H1 (cell line): Measurements from ENCODE around the gene ELMO3. TPM values are rescaled to one million over a fixed set of nuclear protein-coding genes. Genes with fewer than 3 reads are reported as not detected.
A peak's percentile ranks its signal among the peaks of the same experiment; 100 is the strongest.

Experiments
- ASH2L ChIP-seq: fragments of 200-600, 300-600 bp; sonication (generic); IDR thresholded peaks from one replicate; pipeline ENCODE4 v1.7.1; 2017; ENCODE audit warnings: low read length
- CREB1 ChIP-seq: IDR thresholded peaks from 2 replicates; pipeline ENCODE4 v1.6.1; 2012; ENCODE audit warnings: inconsistent platforms
- FOSL1 ChIP-seq: IDR thresholded peaks from 2 replicates; pipeline ENCODE4 v1.6.1; 2011; ENCODE audit warnings: mild to moderate bottlenecking, low read depth, low read length, moderate library complexity; ENCODE audit not compliant: insufficient read depth
- KDM4A ChIP-seq: IDR thresholded peaks from one replicate; pipeline ENCODE4 v1.7.1; 2012; ENCODE audit warnings: low read depth, mild to moderate bottlenecking, moderate library complexity, low read length, inconsistent platforms; ENCODE audit not compliant: severe bottlenecking
- MAX ChIP-seq: IDR thresholded peaks from 2 replicates; pipeline ENCODE4 v1.6.1; 2012; ENCODE audit warnings: inconsistent platforms
- NANOG ChIP-seq: IDR thresholded peaks from 2 replicates; pipeline ENCODE4 v1.6.1; 2011; ENCODE audit warnings: low read length, low read depth, mild to moderate bottlenecking, inconsistent platforms; ENCODE audit not compliant: insufficient read depth, poor library complexity, severe bottlenecking
- PHF8 ChIP-seq: fragments of 200-600 bp; sonication (generic); conservative IDR thresholded peaks from 2 replicates; pipeline ENCODE4 v1.7.1; 2012; ENCODE audit warnings: low read depth, mild to moderate bottlenecking, inconsistent platforms, low read length, moderate library complexity
- POLR2A ChIP-seq, 2 experiments: IDR thresholded peaks; 1 replicate in 1 of 2; 2 replicates in 1 of 2; pipeline ENCODE4 v1.6.1; 2011; ENCODE audit warnings: low read depth in 2 of 2, low read length in 2 of 2, mild to moderate bottlenecking in 2 of 2; ENCODE audit errors: control extremely low read depth in 1 of 2
- POLR2AphosphoS5 ChIP-seq: IDR thresholded peaks from 2 replicates; pipeline ENCODE4 v1.6.1; 2011; ENCODE audit warnings: low read depth, low read length
- POU5F1 ChIP-seq: IDR thresholded peaks from 2 replicates; pipeline ENCODE4 v1.6.1; 2011; ENCODE audit warnings: low read depth, mild to moderate bottlenecking, low read length, moderate library complexity
- RAD21 ChIP-seq, 2 experiments: IDR thresholded peaks in 1 of 2; conservative IDR thresholded peaks in 1 of 2; 2 replicates each; pipeline ENCODE4 v1.6.1; 2011; ENCODE audit warnings: low read depth in 2 of 2, low read length in 2 of 2, improper control_type of control experiment in 1 of 2, inconsistent platforms in 1 of 2, mild to moderate bottlenecking in 1 of 2, moderate library complexity in 1 of 2
- RBBP5 ChIP-seq: IDR thresholded peaks from 2 replicates; pipeline ENCODE4 v1.7.1; 2012; ENCODE audit warnings: low read depth, mild to moderate bottlenecking, inconsistent platforms, low read length, moderate library complexity, borderline replicate concordance
- SIN3A ChIP-seq, 2 experiments: IDR thresholded peaks in 1 of 2; conservative IDR thresholded peaks in 1 of 2; 2 replicates each; pipeline ENCODE4 v1.6.1; 2011 to 2012; ENCODE audit warnings: low read length in 2 of 2, improper control_type of control experiment in 1 of 2, low read depth in 1 of 2, mild to moderate bottlenecking in 1 of 2
- SP1 ChIP-seq: IDR thresholded peaks from 2 replicates; pipeline ENCODE4 v1.6.1; 2011; ENCODE audit warnings: low read depth, low read length
- TAF1 ChIP-seq: IDR thresholded peaks from 2 replicates; pipeline ENCODE4 v1.6.1; 2011; ENCODE audit warnings: mild to moderate bottlenecking, low read depth, low read length
- TBP ChIP-seq: IDR thresholded peaks from 2 replicates; pipeline ENCODE4 v1.6.1; 2011; ENCODE audit warnings: low read depth, low read length, improper control_type of control experiment
- TCF12 ChIP-seq: IDR thresholded peaks from 2 replicates; pipeline ENCODE4 v1.6.1; 2011; ENCODE audit warnings: low read depth, mild to moderate bottlenecking, low read length
- USF2 ChIP-seq: IDR thresholded peaks from 2 replicates; pipeline ENCODE4 v1.6.1; 2011; ENCODE audit warnings: low read length, improper control_type of control experiment
- YY1 ChIP-seq: IDR thresholded peaks from 2 replicates; pipeline ENCODE4 v1.6.1; 2011; ENCODE audit warnings: low read depth, mild to moderate bottlenecking, low read length
- ZNF274 ChIP-seq: IDR thresholded peaks from 2 replicates; pipeline ENCODE4 v1.7.0; 2012; ENCODE audit warnings: low read length, borderline replicate concordance; ENCODE audit errors: extremely low read depth
- polyA plus RNA-seq, 7 experiments: library from polyadenylated mRNA; depleted of rRNA in 3 of 7; stranded (reverse) in 5 of 7; unstranded in 2 of 7; fragments of >200 nt in 5 of 7; fragments of 200-250 nt in 2 of 7; gene quantifications; 1 replicate in 5 of 7; 2 replicates in 1 of 7; 4 replicates in 1 of 7; pipeline versions ENCODE4 v1.2.1 to v1.2.3, GENCODE V29; 2011 to 2013; ENCODE audit warnings: missing spikeins in 2 of 7, mixed read lengths in 2 of 7
- total RNA-seq: library from RNA; stranded (reverse); fragmentation: NEBNext Ultra II Directional; extraction: Animal tissue kit (Norgen Biotek cat#: 25700); gene quantifications from 2 replicates; pipeline ENCODE4 v1.2.1, GENCODE V29; 2021

Gene ELMO3
- total and polyA plus RNA-seq, 2 of the 8 experiments (the other 6 are each of a cell fraction or from before 2014, with no cell fraction given): 9.6 to 10.9 TPM

- TF ChIP-seq FOSL1 (no peak), MAX (peak; percentile 96), KDM4A (peak; percentile 40), ASH2L (peak; percentile 59), TAF1 (peak; percentile 57), YY1 (0 out of 2 replicates have a peak, but pooled peaks have one; percentile 27), POLR2AphosphoS5 (peak; percentile 51; the same call in 1 of the 2 replicates), RBBP5 (peak; percentile 79; the same call in 1 of the 2 replicates), NANOG (peak; percentile 36), RAD21 (IDR thresholded peaks at IDR 0.05 in 1 of 2, conservative IDR thresholded peaks at IDR 0.05 in 1 of 2; ENCODE audit: low read depth in 2 of 2, low read length in 2 of 2) (peak; percentile 24 to 57; a peak in 3 of 4 replicates), TBP (peak; percentile 16; the same call in 1 of the 2 replicates), USF2 (0 out of 2 replicates have a peak, but pooled peaks have one; percentile 3), ZNF274 (no peak), PHF8 (peak; percentile 53; the same call in 1 of the 2 replicates), SIN3A (conservative IDR thresholded peaks at IDR 0.05 in 1 of 2, IDR thresholded peaks at IDR 0.05 in 1 of 2; ENCODE audit: low read depth in 1 of 2, low read length in 2 of 2) (peak in 1 of 2 experiments; percentile 86; a peak in 2 of 4 replicates), TCF12 (0 out of 2 replicates have a peak, but pooled peaks have one; percentile 14), CREB1 (peak; percentile 66), SP1 (no peak), POLR2A (IDR thresholded peaks at IDR 0.05; ENCODE audit: control extremely low read depth in 1 of 2, low read depth in 2 of 2, low read length in 2 of 2) (peak in 1 of 2 experiments; percentile 53; a peak in 1 of 3 replicates), POU5F1 (no peak)
These were observed at the start of gene ELMO3 (continued) for GRCh38 chr16:67199011-67199807.
